ENCODE data around the gene RLBP1.
"Not testable (repeated sequence)": the region's sequence is repeated elsewhere in the genome, so short reads cannot be mapped to it uniquely, and the experiment has no call there.

The RLBP1 gene

GRCh38 chr15:89221543-89221942 lies at the start of gene RLBP1:
RLBP1 (minus strand) TSS chr15:89221579; CDS start chr15:89218975, 2,604 bp downstream.
- DNase-seq (ENCODE audit: low read depth in 2 of 2), result no peak

GRCh38 chr15:89250142-89250541 lies 28.8 kb upstream of the RLBP1 start:
- DNase-seq (ENCODE audit: low read depth in 2 of 2), result not testable (repeated sequence)

DNA sequence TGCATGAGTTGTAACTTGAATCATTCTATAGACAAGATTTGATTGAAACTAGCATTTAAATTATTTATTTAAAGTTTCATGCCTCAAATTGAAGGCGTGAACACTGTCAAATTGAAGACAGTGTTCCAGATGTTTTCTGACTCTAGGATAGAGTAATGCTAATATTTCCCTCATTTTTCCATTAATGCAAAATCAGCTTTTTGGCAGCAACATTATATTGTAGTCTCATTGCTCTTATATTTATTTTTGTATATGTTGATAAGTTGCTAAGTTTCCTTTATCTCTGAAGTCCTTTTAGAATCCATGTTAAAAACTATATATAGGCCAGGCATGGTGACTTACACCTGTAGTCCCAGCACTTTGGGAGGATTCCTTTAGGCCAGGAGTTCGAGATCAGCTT lies 27.2 kb upstream of the RLBP1 start:
- DNase-seq (ENCODE audit: low read depth in 2 of 2), result no peak

DNA sequence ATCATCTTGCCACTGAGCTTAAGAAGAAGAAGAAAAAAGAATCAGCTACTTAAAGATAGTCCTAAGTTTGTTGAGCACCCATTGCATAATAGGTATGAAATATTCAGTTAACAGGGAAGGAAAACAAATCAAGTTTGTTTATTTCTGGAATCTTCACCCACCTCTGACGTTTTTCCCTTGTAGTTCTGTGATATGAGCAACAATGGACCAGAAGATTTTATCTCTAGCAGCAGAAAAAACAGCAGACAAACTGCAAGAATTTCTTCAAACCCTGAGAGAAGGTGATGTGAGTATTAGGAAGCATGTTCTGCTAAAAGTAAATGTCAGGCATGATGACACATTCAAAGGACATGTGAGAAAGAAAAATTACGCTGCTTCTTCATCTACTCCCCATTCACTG lies 26.1 kb upstream of the RLBP1 start:
- no peak for DNase-seq (ENCODE audit: low read depth in 2 of 2)

GRCh38 chr15:89244574-89244903 lies 23.2 kb upstream of the RLBP1 start:
- no peak for DNase-seq (ENCODE audit: low read depth in 2 of 2)

- DNase-seq (ENCODE audit: low read depth in 2 of 2), result peak; percentile 94 to 97
These were observed 22.6 kb upstream of the RLBP1 start, which contains the start of gene FANCI for GRCh38 chr15:89243691-89244573. FANCI (plus strand) TSS chr15:89243979; CDS start chr15:89247648, 3,669 bp downstream.

- DNase-seq (ENCODE audit: low read depth in 2 of 2), result no peak
These were observed 21.8 kb upstream of the RLBP1 start for GRCh38 chr15:89243046-89243690.

- not testable (repeated sequence) for DNase-seq (ENCODE audit: low read depth in 2 of 2)
These were observed 18.8 kb upstream of the RLBP1 start for GRCh38 chr15:89239883-89240810.

- DNase-seq (ENCODE audit: low read depth in 2 of 2), result no peak
These were observed 10.5 kb upstream of the RLBP1 start for GRCh38 chr15:89231832-89232231.

DNA sequence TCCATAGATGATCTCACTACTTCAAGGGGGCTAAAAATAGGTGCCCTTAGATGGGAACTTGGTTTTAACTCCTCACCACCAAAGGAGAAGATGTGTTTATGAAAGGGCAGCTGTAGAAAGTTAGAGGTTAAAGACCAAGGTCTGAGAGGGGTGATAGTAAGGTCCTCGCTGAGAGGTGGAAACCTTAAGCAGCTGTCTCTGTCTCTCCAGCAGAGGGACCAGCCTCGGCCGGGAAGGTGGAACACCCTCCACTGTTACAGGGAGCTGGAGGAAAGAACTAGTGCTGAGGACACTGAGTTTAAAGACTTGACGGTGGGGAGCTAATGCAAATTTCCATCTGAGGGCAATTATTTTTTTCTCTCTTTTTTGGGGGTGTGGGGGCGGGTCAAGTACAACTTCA lies 8.9 kb upstream of the RLBP1 start:
- no peak for DNase-seq (ENCODE audit: low read depth in 2 of 2)

DNA sequence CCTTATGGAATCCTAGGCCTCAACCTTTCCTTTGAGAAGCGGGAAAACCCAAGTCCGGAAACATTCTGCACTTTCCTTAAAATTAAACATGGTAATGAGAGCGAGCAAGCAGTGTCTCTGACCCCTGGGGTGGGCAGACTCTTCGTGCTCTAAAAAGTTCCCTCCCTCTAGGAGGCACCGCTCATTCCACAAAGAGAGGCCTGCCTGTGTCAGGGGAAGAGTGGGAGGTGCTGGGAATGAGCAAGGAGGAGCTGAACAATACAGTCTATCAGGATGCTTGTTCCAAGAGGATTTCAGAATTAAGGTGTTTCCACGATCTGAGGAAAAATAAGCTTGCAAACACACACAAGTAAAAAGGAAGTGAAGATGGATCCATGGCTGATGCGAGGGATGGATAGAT lies 6.0 kb upstream of the RLBP1 start:
- no peak for DNase-seq (ENCODE audit: low read depth in 2 of 2)

DNA sequence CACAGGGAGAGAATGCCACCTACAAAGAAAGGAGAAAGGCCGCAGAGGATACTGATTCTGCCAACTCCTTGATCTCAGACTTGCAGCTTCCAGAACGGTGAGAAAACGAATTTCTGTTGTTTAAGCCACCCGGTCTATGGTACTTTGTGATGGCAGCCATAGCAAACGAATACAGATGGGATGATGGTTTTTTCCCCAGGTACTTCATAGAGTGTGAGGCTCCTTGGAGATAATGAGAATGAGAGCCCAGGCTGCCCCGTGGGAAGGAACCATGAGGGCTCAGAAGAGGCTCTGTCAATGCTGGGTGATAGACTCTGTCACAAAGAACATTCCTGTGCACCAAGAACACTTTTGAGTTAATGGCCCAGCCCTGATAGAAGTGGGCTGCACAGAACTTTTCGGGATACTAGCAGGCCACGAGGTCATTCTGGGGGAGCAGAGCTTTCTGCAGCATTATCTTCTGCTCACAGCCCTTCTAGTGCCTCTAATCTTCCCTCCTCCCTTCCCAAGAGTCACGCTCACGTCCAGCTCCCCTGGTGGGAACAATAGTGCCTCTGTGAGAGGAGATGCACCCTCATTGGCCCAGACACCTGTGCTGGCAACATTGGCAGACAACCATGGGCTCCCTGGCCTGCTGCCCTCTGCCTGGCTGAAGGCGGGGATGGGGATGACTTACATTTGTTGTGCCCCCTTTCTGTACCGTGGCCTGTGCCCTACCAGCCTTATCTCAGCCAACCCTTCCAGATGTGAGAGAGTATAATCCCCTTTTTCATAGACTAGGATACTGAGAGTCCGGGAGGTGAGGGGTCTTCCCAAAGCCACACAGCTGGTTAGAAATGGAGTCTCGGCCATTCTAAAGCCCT lies 5.2 kb upstream of the RLBP1 start:
- no peak for DNase-seq (ENCODE audit: low read depth in 2 of 2)

- DNase-seq (ENCODE audit: low read depth in 2 of 2), result no peak
These were observed 4.2 kb upstream of the RLBP1 start for GRCh38 chr15:89225588-89225987.

DNA sequence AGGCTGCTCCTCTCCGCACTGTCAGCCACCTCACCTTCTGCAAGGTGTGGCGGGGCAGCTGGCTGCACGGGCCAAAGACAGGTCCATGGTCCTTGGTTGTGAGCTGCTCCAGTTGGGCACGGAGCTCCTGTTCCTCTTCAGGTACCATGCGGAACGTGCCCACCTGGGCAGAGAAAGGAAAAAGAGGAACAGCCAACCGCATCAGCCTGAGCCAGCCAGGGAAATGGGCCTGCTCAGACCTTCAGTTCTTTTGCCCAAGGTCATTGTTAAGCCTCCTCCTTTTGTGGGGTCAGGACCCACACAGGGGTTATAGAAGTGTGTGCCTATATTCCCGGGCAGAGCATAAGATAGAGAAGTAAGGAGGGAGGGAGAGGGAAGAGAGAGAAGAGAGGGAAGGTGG lies 2.8 kb downstream of the RLBP1 start:
- DNase-seq (ENCODE audit: low read depth in 2 of 2), result no peak

- DNase-seq (ENCODE audit: low read depth in 2 of 2), result no peak
These were observed 3.5 kb downstream of the RLBP1 start for GRCh38 chr15:89217686-89218376.

- no peak for DNase-seq (ENCODE audit: low read depth in 2 of 2)
These were observed 4.3 kb downstream of the RLBP1 start for GRCh38 chr15:89217031-89217430.

- DNase-seq (ENCODE audit: low read depth in 2 of 2), result no peak
These were observed 5.8 kb downstream of the RLBP1 start for GRCh38 chr15:89215627-89216026.

DNA sequence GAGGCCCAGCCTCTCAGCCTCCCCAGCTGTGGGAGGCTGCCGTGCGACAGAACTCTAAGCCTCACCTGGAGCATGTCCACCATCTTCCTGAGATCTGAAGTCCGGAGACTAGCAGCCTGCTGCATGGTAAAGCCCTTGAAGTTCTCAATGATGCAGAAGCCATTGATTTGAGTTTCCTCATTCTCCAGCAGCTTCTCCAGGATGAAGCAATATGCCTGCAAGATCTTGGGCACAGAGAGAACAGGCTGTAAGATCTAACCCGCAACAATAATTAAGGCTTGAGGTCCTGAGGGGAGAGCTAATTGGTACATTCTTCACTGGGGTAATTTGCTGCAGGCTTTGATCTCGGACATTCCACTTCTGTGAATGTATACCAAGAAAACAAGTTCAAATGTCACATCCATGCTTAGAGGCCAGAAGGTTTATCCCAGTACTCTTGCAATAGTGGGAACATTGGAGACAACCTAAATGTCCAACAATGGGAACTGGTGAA lies 9.7 kb downstream of the RLBP1 start:
- no peak for DNase-seq (ENCODE audit: low read depth in 2 of 2)

DNA sequence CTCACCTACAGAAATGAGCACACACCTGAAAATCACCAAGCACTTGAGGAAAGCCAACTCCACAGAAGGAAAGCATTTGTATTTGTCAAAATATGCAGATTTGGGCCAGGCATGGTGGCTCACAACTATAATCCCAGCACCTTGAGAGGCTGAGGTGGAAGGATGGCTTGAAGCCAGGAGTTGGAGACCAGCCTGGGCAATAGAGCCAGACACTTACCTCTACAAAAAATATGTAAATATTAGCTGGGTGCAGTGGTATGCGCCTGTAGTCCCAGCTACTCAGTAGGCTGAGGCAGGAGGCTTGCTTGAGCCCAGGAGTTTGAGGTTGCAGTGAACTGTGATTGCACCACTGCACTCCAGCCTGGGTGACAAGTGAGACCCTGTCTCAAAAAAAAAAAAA lies 12.3 kb downstream of the RLBP1 start:
- no peak for DNase-seq (ENCODE audit: low read depth in 2 of 2)

DNA sequence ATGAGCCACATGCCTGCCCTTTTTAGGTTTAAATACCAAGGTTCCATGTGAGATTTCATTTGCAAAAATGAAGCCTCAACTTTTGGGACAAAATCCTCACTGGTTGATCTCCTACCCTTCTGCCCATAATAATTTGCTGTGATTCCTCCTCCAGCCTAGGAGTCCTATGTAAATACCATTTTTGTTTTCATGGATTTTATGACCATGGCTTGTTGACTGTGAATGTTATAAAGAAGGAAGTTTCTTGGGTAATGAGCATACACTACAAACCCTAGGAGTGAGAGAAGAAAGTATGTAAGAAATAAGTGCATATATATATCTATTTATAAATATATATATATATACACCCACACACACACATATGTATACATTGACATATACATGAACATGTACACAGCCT lies 13.1 kb downstream of the RLBP1 start:
- no peak for DNase-seq (ENCODE audit: low read depth in 2 of 2)

Measured in stimulated activated CD4-positive, alpha-beta T cell treated with anti-CD3 and anti-CD28 coated beads, Interleukin-1b, Interleukin-23, amount 100 ng/mL, for 4 hours (primary cell).